ENCODE measurements around the gene CKB. TPM values are rescaled to one million over a fixed set of nuclear protein-coding genes. Genes with fewer than 3 reads are reported as not detected.

The CKB gene
- total and polyA plus RNA-seq, 9 of the 15 experiments (the other 6 are each of a cell fraction or from before 2014, with no cell fraction given): 23.9 to 692 (median 132) TPM

DNA sequence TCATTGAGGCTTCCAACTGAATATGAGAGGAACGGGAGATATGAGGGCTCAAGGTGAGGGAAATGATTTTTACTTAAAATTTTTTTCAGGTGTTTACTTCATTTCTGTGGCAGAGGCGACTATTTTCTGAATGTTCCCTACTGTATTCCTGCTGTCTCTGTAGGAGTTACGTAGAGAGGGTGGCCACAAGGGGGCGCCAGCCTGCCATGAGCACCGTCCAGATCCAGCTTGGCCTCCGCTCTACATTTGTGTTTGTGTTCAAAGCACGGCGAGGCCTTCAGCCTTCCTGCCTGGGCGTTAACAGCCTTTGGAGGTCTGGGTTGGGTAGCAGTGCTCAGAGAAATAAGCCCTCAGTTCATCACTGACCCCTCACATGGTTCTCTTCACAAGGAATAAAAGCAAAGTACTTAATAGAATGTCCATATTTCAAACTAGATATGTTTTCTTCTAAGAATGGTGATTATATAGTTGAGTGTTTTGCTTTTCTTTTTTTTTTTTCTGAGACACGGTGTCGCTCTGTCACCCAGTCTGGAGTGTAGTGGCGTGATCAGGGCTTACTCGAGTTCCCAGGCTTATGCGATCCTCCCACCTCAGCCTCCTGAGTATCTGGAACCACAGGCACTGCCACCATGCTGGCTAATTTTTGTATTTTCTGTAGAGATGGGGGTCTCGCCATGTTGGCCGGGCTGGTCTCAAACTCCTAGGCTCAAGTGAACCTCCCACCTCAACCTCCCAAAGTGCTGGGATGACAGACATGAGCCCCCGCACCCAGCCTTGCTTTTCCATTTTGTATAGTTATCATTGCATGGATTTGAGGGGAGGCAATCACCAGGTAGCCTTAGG is 22.3 kb downstream of the CKB start (continued):
- TF ChIP-seq REST (IDR thresholded peaks at IDR 0.05; ENCODE audit: borderline replicate concordance): peak; percentile 43; the same call in 1 of the 2 replicates
- no peak for TF ChIP-seq REST (CRISPR knock-in tag; IDR thresholded peaks at IDR 0.05; ENCODE audit: low read depth)
- TF ChIP-seq TEAD4 (IDR thresholded peaks at IDR 0.05; ENCODE audit: low read length): 0 out of 2 replicates have a peak, but pooled peaks have one; percentile 9
- TF ChIP-seq TEAD4 (CRISPR knock-in tag; IDR thresholded peaks at IDR 0.05; ENCODE audit: borderline replicate concordance): no peak
- TF ChIP-seq IRF1 (CRISPR knock-in tag; IDR thresholded peaks at IDR 0.05; ENCODE audit: borderline replicate concordance): no peak
- TF ChIP-seq DACH1 (IDR thresholded peaks at IDR 0.05; ENCODE audit: partially characterized antibody): no peak
- no peak for TF ChIP-seq KDM4B (IDR thresholded peaks at IDR 0.05; ENCODE audit: borderline replicate concordance in 2 of 2, low read depth in 1 of 2)
- TF ChIP-seq SMC3 (conservative IDR thresholded peaks at IDR 0.05; ENCODE audit: insufficient read depth, low read depth, low read length): peak; percentile 64
- TF ChIP-seq E2F3 (CRISPR knock-in tag; IDR thresholded peaks at IDR 0.05): no peak
- no peak for TF ChIP-seq CBFA2T2 (conservative IDR thresholded peaks at IDR 0.05)
- no peak for TF ChIP-seq SRSF7 (optimal IDR thresholded peaks at IDR 0.05; ENCODE audit: low read depth, low read length)
- no peak for TF ChIP-seq RBM39 (optimal IDR thresholded peaks at IDR 0.05; ENCODE audit: low read depth, low read length)
- TF ChIP-seq, protein P1, sequence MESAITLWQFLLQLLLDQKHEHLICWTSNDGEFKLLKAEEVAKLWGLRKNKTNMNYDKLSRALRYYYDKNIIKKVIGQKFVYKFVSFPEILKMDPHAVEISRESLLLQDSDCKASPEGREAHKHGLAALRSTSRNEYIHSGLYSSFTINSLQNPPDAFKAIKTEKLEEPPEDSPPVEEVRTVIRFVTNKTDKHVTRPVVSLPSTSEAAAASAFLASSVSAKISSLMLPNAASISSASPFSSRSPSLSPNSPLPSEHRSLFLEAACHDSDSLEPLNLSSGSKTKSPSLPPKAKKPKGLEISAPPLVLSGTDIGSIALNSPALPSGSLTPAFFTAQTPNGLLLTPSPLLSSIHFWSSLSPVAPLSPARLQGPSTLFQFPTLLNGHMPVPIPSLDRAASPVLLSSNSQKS (CRISPR knock-in tag; IDR thresholded peaks at IDR 0.05): no peak
